Measurements from ENCODE around the gene ADD1. TPM values are rescaled to one million over a fixed set of nuclear protein-coding genes. Genes with fewer than 3 reads are reported as not detected.

Gene ADD1
- total RNA-seq, 6 experiments from 2014 or later: 94.4 to 120 (median 103) TPM

DNA sequence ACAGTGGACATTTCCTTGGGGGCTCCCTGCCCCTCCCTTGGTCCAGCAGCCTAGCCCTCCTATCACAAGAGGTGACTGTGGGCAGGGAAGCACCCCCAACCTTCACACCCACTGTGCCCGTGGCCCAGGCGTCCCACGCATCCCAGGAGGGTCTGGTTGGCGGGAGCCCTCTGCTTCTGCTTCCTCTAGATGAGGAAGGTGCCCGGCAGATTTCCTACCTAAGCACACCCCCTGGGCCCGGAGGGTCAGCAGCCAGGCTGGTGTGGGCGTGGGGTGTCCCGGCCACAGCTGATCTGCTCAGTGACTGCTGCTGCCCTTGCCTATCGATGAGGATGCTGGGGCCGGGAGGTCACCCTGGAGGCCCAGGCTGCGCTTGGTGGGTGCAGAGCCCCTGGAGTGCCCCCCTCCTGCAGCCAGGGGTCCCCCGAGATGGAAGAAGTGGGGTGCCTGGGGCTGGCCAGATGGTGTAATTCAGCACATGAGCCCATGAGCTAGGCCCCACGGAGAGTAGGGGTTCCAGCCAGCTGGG is 38.6 kb upstream of the ADD1 start:
- Histone ChIP-seq H3K4me3 (no peak overlapping the region), H3K27ac (no peak overlapping the region), H3K9me3 (no peaks in the 10 kb centered on the region), H3K36me3 (no peaks in the 10 kb centered on the region), H3K27me3 (no peaks in the 10 kb centered on the region), H3K4me1 (peaks cover 2 to 59% (median 15%) of the 10 kb centered on the region in 4 donors)
- no CpG with 5 or more reads among the region's 13 CpGs for WGBS (ENCODE audit: insufficient coverage, low coverage, low lambda C conversion rate, missing lambda C conversion rate)
- ATAC-seq: no peak
- TF ChIP-seq, protein P1, sequence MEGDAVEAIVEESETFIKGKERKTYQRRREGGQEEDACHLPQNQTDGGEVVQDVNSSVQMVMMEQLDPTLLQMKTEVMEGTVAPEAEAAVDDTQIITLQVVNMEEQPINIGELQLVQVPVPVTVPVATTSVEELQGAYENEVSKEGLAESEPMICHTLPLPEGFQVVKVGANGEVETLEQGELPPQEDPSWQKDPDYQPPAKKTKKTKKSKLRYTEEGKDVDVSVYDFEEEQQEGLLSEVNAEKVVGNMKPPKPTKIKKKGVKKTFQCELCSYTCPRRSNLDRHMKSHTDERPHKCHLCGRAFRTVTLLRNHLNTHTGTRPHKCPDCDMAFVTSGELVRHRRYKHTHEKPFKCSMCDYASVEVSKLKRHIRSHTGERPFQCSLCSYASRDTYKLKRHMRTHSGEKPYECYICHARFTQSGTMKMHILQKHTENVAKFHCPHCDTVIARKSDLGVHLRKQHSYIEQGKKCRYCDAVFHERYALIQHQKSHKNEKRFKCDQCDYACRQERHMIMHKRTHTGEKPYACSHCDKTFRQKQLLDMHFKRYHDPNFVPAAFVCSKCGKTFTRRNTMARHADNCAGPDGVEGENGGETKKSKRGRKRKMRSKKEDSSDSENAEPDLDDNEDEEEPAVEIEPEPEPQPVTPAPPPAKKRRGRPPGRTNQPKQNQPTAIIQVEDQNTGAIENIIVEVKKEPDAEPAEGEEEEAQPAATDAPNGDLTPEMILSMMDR (IDR thresholded peaks at IDR 0.05): no peak
- TF ChIP-seq POLR2A (IDR thresholded peaks at IDR 0.05): no peak
- peak; percentile 22 to 54 (median 45) for DNase-seq
- intact Hi-C loops (cut with DNase I): no loop called here

DNA sequence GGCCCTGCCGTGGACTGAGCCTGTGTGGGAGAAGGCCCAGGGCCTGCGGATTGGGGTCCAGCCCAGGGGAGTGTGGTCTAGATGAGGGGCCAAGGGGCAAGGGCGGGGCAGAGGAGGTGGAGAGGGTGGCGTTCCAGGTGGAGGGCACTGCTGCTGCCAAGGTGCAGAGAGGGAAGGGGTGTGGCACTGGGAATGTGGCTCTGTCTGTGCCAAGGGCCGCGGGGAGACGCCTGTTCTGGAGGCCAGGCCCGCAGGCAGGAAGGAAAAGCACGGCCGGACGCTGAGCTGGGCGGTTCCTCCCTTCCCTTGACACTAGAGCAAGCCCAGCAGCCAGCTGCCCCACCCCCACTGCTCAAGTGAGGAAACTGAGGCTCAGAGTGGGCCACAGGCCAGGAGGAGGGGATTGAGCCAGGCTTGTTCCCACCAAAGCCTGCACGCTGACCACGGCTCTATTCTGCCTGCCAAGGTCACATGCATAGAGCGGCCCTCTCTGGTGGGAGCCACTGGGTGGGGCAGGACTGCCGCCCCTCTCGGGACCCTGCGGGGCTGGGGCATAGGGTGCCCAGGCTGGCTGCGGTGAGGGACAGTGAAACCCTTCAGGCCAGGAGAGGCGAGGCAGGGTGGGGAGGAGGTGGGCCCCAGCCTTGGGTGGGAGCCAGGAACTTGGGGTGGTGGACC is 37.8 kb upstream of the ADD1 start:
- Histone ChIP-seq H3K36me3 (no peaks in the 10 kb centered on the region), H3K9me3 (no peaks in the 10 kb centered on the region), H3K4me3 (no peak overlapping the region), H3K27me3 (no peaks in the 10 kb centered on the region), H3K4me1 (peaks cover 2 to 54% (median 17%) of the 10 kb centered on the region in 4 donors), H3K27ac (peak overlapping the region in 2 of 3 donors; percentile 38 to 43)
- 47% methylated on average over 3 of the region's 20 CpGs for WGBS (ENCODE audit: insufficient coverage, low coverage, low lambda C conversion rate, missing lambda C conversion rate)
- peak; percentile 58 to 75 (median 70) for DNase-seq
- ATAC-seq: peak; percentile 26 to 38 (median 30)
- intact Hi-C loops (cut with DNase I): no loop called here
- TF ChIP-seq, protein P1 (IDR thresholded peaks at IDR 0.05): no peak
- no peak for TF ChIP-seq POLR2A (IDR thresholded peaks at IDR 0.05)

DNA sequence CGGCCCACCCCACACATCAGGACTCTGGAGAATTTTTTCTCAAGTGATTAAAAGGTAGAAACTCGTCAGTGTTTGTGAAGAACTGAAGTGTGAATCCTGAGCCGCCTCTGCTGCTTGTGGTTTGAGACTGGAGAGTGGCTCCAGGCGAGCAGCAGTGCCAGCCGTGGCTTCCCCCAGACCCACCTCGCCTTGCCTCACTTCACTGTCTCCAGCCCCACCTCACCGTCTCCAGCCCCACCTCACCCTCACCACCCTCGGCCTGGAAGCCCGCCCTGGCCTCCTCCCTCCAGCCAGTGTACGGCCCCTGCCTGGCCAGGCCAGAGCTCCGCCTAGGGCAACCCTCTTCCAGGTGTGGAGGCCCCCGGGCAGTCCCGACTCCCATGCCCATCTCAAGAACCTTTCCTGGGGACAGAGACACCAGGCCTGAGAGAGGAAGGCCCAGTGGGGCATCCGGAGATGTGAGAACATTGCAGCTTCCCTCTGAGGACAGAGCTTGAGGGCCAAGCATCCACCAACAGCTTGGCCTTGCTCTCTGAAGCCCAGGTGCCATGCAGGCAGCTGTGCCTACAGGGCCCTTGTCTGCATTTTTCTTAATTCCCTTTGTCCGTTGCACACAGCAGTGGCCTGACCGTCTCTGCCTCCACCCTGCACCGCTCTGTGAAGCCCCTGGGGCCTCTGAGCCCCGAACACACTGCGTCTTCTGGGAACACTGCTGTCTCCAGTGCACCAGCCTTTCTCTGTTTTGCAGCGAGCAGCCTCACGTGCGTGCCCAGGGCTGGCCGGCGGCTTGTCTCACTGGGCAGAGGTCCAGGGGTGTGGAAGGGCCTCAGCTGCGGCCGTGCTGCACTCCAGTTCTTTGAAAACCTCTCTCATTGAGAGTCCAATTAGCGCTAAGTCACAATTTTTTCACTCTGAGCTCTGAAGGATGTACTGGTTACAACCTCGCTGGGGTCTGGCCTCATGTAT is 37.0 kb upstream of the ADD1 start:
- intact Hi-C loops (cut with DNase I): no loop called here
- TF ChIP-seq POLR2A (IDR thresholded peaks at IDR 0.05): no peak
- TF ChIP-seq, protein P1 (IDR thresholded peaks at IDR 0.05): no peak
- Histone ChIP-seq H3K4me1 (peaks cover 0 to 54% (median 17%) of the 10 kb centered on the region in 4 donors), H3K27ac (peak overlapping the region in 2 of 3 donors; percentile 38 to 43), H3K36me3 (no peaks in the 10 kb centered on the region), H3K4me3 (no peak overlapping the region), H3K9me3 (no peaks in the 10 kb centered on the region), H3K27me3 (no peaks in the 10 kb centered on the region)
- WGBS (ENCODE audit: insufficient coverage, low coverage, low lambda C conversion rate, missing lambda C conversion rate): 44% methylated on average over 18 of the region's 28 CpGs
- DNase-seq: peak; percentile 53 to 79 (median 78)
- ATAC-seq: peak; percentile 12 to 59 (median 44)

DNA sequence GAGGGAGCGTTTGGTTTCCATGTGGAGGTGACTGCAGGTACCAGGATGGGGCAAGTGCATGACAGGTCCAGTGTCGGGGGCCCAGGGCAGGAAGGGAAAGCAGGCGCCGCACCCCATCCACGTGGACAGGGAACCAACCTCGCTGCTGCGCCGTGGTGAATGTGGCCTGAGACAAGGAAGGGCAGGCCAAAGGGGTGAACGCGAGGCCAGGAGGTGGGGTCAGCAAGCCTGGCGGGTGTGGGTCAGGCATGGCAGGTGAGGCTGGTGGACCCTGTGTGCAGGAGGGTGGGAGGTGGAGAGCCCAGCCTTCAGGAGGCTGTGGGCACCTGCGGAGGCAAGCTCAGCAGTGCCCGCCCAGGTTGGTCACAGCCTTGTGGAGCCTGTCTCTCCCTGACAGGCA is 36.1 kb upstream of the ADD1 start:
- no peaks in the 10 kb centered on the region for H3K36me3 ChIP-seq
- intact Hi-C loops (cut with DNase I): no loop called here
- no peaks in the 10 kb centered on the region for H3K27me3 ChIP-seq
- WGBS (ENCODE audit: insufficient coverage, low coverage, low lambda C conversion rate, missing lambda C conversion rate): 88% methylated on average over 1 of the region's 13 CpGs
- ATAC-seq: no peak
- no peak overlapping the region for H3K27ac ChIP-seq
- H3K4me1 ChIP-seq: peaks cover 0 to 63% (median 17%) of the 10 kb centered on the region in 4 donors
- H3K4me3 ChIP-seq: no peak overlapping the region
- no peaks in the 10 kb centered on the region for H3K9me3 ChIP-seq
- DNase-seq: peak in 1 of 3 donors; percentile 54
- no peak for TF ChIP-seq POLR2A (IDR thresholded peaks at IDR 0.05)
- TF ChIP-seq, protein P1 (IDR thresholded peaks at IDR 0.05): no peak

Measured in right lobe of liver (tissue), 6 donors.